ENCODE data around the gene DCK.

DNA sequence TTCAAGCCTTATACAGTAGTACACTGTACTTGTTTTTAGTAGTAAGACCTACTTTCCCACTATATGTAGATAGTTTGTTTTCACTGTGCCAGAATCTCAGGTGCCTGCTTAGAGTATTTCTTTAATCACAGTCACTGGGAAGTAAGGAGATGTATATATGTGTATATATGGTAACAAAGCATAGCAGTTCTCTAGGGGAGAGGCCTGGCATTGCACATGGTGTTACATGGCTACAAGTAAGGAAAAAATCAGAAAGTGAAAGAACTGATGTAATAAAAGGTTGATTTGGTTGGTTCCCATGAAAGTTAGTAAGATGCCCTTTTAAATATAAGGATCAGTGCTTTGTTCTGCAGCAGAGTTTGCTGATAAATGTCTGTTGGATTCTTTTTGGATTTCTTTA lies 9.3 kb upstream of the DCK start:
- TF ChIP-seq CTCF (IDR thresholded peaks at IDR 0.05) (no peak), POLR2A (IDR thresholded peaks at IDR 0.05) (no peak)
